DMS153 (cell line): ENCODE measurements around the gene ANO7.
"Not testable (repeated sequence)": the region's sequence is repeated elsewhere in the genome, so short reads cannot be mapped to it uniquely, and the experiment has no call there.

ENCODE experiments used
- DNase-seq: peaks from one replicate; lab custom pipeline; 2025; lab: John Stamatoyannopoulos, UW

ANO7 gene

DNA sequence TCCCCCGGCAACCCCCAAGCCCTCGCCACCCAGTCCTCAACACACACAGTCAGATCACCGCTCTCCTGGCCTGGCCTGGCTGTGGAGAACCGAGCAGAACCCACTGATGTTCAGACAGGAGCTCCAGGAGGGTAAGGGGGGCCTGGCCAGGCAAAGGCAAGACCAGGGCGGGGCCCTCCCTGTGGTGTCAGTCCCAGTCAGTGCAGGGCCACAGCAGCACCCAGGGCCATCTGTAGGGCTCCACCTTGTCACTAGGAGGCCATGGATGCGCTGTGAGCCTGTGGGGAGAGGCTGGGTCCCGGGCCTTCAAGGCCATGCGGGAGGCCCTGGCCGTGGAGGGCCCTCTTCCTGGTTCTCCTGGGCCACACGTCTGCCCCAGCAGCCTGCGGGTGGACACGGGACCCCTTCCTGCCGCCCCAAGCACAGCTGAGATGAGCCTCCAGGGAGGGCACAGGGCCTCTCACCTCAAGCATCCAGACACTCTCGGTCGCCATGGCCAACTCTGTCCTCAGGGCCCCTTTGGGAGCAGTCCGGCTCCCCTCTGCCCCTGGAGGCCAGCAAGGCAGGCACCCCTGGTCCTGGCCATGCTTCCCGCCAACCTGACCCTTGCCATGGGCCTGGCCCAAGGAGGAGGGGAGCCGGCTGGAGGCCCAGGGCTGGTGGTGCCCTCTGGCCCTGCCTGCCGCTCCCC is 2.0 kb downstream of the ANO7 start:
- no peak for DNase-seq

DNA sequence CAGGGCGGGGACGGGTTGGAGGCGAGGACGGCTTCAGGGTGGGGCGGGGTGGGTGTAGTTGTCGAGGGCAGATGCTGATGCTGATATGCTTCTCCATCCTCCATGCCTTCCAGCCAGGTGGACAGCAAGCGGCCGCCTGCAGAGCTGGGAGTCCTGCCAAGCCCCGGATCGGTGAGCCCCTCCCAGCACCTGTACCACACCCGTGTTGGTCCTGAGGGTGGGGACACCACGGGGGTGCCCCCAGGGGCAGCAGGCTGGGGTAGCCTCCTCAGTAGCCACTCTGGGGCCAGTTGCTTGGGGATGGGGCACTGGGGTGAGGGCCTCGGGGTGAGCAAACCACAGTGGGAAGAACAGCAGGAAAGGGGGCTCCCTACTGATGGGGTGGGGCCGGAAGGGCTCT is 2.6 kb downstream of the ANO7 start:
- DNase-seq = no peak

DNA sequence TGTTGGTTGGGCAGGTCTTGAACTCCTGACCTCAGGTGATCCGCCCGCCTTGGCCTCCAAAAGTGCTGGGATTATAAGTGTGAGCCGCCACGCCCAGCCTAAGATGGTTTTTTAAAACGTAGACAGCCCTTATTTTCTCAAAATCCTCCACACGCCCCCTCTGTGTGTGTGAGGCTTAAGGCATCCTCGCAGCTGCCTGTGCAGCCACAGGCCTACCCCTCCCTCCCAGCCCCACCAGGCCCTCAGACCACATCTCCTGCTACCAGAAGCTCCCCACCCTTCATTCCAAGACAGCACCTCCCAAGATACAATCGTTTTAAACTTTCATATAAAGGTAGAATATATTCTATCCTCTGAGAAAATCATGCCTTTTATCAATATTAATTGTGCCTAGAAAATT is 4.8 kb downstream of the ANO7 start:
- DNase-seq = no peak

DNA sequence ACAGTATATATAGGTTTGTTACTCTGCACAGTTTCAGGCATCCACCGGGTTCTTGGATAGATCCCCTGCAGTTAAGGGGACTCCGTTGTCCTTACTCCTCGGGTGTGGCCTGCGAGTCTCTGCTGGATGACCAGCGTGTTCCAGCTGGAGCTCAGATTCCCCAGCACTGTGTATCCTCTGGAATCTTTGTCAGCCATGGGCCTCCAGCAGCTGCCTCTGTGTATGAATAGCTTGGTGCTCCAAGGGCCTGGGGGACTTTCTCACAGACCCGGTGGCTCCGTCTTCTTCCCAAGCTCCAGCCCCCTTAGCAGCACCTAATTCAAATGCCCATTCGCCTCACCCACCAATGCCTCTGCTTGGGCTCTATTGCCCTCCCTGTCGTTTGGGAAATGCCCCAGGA is 6.3 kb downstream of the ANO7 start:
- DNase-seq = no peak

GRCh38 chr2:241195506-241196130 is 7.1 kb downstream of the ANO7 start:
- DNase-seq = no peak

- not testable (repeated sequence) for DNase-seq
These were observed 8.8 kb downstream of the ANO7 start for GRCh38 chr2:241197246-241197645.

- DNase-seq = no peak
These were observed 9.5 kb downstream of the ANO7 start for GRCh38 chr2:241197947-241198346.

DNA sequence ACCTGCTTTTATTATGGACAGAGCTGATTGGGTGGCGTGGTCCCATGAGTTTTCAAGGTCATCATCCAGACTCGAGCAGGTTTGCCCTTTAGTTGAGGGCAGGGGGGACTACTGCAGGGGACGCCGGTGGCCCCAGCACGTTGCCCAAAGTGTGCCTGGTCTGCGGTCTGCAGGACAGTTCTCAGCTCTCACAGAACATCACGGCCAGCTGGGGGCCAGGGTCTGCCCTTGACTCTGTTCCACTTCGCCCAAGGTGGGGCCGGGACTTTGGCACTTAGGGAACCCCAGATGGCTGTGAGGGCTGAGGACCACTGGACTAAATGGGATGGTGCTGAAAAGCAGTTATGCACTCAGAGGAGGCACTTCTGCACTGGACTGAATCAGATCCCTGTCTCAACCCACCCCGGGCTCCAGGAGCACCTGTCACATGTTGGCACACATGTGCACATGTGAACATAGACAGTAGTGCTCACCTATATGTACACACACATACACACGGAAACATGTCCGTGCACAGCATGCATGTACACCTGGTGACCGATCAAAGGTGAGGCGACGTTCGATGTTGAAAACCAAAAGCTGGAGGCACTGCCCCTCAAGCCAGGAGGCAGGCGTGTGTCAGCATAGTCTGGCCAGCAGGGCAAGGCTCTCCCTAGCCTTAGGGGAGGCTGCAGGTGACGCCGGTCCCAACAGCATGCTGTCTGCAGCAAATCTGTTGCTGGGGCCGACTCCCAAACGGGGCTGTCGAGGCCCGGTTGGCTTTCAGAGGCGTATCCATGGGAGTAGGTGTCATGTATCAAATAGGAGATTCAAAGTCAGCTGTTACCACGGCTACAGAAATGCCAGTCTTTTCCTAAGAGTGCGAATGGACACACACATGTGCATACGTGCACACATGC is 10.2 kb downstream of the ANO7 start:
- no peak for DNase-seq

DNA sequence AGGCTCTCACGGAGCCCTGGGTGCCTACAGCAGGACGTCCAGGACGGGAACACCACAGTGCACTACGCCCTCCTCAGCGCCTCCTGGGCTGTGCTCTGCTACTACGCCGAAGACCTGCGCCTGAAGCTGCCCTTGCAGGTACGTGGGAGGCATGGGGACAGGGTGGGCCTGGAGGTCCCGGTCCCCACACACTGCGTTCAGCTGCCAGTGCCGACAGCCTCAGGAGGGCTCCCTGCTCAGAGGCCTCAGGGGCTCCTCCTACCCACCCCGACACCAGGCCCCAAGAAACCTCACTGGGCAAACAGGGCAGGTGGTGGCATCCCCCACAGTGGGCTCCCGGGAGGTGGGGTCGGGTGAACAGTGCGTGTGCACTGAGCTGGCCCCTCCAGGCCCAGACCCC is 10.8 kb downstream of the ANO7 start:
- no peak for DNase-seq

DNA sequence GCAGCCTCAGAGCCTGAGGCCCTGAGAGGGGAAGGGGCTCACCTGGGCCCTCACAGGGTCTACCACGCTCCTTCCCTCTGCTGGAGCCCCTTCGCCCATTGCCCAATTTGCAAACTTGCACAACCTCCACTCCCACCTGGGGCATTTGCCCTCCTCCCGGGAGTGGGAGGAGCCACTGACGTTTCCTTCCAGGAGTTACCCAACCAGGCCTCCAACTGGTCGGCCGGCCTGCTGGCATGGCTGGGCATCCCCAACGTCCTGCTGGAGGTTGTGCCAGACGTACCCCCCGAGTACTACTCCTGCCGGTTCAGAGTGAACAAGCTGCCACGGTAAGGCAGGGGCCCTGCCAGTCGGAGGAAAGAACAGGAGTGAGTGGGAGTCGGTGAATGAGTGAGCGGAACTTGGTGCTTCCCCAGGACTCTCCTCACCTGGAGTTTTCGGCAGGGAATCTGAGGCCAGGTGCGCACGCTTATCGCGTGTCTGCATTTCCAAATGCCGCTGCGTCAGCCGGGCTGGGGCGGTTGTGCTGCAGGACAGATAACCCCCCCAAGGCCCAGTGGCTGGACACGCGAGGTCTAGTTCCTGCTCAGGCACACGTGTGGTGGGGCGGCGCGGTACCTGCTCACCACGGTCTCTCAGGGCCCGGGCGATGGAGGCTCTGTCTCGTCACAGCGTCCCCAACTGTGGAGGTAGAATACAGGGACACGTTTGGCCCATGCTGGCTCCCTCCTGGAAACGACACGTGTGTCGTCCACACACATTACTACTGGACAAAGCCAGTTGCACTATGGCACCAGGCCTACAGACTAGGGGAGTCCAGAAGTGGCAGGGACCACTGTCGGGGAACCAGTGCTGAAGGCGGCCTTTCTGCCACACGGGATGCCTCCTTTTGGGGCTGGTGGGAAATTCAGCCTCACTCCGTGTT is 11.7 kb downstream of the ANO7 start:
- DNase-seq = no peak

DNA sequence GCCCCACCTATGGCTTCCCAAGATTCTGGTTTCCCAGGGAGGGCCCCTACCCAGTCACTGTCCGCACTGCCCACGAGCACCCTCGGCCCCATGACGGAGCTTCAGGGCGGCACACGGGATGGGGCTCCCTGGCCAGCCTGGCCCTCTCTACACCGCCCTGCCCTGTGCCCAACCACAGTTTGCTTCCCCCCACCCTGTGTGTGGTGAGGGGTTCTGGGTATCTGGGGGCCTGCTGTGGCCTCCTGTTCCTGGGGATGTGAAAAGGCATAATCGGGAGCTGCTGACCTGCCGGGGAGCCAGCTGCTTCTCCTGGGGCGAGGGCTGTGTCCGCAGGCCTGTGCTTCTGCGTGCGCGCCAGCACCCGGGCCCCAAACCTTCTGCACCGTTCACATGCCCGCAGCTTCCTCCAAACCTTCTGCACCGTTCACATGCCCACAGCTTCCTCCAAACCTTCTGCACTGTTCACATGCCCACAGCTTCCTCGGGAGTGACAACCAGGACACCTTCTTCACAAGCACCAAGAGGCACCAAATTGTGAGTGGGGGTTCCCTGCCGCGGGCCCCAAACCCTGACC is 12.4 kb downstream of the ANO7 start:
- no peak for DNase-seq

DNA sequence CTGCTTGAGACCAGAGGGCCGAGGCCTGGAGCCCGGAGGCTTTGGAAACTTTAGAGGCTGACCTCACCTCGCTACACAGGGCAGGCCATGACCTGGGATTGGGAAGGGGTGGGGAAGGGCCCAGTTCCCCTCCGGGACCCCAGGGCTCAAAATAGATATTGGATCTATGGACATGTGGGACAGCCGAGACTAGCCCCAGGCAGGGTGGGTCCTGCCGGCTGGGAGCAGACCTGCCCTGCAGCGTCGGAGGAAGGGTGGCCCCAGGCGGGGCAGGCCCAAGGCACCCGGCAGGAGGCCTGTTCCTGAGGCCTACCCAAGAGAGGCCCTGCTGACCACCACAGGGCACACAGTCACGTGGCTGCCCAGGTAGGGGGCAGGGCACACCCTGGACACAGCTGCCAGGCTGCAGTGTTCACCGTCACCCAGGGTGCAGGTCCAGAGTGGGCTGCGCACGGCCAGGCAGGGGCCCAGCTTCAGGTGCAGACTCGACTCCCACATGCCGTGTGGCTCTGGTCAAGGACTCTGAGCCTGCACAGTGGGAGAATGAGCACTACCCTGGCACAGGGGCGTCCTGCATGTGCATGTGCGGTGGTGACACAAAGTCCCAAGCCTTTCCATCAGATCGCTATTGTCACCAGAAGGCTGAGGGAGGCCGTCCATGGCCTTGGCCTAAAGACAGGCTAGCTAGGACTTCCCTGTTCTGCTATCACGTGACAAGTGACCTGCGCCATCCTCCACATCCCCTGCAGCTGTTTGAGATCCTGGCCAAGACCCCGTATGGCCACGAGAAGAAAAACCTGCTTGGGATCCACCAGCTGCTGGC is 13.2 kb downstream of the ANO7 start:
- no peak for DNase-seq

DNA sequence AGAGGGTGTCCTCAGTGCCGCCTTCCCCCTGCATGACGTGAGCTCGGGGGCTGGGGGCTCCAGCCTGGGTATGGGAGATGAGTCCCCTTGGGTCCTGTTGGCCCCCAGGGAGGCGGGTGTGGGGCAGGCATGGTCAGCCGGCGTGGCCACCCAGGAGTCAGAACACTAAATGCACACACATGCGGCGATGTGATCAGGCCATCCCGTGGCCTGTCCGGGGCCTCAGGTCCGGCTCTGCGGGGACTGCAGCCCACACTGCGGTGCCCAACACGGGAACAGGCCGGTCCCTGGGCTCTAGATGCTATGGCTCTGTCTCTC is 13.8 kb downstream of the ANO7 start:
- no peak for DNase-seq

DNA sequence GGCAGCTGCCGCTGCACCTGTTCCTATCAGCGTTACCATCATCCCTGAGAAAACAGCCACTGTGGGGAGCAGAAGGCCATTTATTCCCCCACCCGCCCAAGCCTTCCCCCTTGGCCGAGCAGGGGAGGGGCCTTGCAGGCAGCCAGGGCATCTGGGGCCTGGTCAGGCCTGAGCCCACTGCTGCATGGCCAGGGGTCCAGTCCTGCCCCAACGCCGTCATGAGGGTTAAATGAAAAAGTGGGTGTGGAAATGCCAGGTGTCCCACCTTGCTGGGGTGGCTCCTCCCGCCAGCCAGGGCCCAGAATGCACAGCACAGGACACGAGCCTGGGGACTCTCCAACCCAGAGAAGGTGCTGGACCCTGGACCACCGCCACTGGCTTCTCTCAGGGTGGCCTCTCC is 14.2 kb downstream of the ANO7 start:
- DNase-seq = no peak

DNA sequence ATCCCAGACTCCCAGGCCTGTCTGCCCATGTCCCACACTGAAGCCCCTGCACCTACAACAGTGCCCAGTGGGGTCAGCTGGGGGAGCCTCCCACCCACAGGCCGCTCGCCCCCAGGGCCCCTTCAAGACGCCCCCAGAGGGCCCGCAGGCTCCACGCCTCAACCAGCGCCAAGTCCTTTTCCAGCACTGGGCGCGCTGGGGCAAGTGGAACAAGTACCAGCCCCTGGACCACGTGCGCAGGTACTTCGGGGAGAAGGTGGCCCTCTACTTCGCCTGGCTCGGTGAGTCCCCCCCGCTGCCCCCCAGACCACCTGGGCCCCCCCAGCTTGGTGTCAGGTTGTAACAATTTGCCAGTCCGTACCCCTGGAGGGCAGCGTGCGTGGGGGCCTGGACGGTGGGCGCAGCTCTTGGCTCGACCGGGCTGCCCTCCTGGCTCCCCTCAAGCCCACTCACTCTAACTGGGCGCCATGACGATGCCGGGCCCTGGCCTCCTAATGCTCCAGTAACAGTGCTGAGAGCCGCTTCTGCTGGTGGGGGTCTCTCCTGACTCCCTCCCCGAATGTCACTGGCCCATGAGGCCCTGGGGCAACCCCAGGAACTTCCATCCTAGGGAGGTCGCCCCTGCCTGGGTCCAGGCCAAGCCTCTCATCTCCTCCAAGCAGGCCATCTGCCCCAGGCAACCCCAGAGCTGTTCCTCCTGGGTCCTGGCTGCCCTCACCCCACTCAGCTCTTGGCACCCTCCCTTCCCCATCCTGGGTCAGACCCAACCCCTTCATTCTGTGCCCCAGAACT is 14.9 kb downstream of the ANO7 start:
- no peak for DNase-seq

DNA sequence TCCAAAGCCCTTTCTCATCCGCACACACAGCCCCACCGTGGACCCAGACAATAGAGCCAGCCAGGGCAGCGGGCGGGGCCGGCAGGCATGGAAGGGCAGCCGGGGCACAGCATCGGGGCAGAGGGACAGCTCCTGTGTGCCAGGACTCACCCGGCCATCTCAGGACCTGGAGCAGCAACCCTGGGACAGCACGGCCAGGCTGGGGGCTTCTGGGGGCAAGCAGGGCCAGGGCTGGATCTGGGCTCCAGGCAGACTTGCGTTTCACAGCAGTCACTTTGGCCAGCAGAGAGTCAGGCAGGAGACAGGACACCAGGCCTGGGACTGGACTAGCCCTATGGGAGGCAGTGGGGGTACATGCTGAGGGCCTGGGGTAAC is 15.5 kb downstream of the ANO7 start:
- no peak for DNase-seq

- no peak for DNase-seq
These were observed 16.0 kb downstream of the ANO7 start for GRCh38 chr2:241204490-241204889.

- no peak for DNase-seq
These were observed 16.6 kb downstream of the ANO7 start for GRCh38 chr2:241205086-241205485.

GRCh38 chr2:241207151-241207550 is 18.7 kb downstream of the ANO7 start:
- DNase-seq = no peak

DNA sequence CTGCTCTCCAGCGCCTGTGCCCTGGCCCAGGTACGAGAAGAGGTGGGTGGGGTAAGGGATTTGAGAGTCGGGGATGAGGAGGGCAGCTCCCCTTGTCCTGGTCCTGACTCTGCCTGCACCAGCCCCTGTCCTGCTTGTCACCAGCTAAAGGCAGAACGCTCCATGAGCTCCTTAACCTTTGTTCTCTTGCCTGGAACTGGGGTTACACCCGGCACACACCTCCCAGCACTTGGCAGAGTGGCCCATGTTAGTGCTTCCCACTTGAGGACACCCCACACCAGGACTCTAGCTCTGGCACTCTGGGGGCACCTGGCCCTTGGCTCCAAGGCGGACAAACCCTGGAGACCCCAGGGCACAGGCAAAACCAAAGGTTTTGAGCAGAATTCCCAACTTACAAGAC is 19.2 kb downstream of the ANO7 start:
- DNase-seq = no peak
